ENCODE measurements around the gene RFX2. TPM values are rescaled to one million over a fixed set of nuclear protein-coding genes. Genes with fewer than 3 reads are reported as not detected.

RFX2 gene
- total and polyA plus RNA-seq, 9 of the 15 experiments (the other 6 are each of a cell fraction or from before 2014, with no cell fraction given) = 3.6 to 18.7 (median 8.7) TPM

DNA sequence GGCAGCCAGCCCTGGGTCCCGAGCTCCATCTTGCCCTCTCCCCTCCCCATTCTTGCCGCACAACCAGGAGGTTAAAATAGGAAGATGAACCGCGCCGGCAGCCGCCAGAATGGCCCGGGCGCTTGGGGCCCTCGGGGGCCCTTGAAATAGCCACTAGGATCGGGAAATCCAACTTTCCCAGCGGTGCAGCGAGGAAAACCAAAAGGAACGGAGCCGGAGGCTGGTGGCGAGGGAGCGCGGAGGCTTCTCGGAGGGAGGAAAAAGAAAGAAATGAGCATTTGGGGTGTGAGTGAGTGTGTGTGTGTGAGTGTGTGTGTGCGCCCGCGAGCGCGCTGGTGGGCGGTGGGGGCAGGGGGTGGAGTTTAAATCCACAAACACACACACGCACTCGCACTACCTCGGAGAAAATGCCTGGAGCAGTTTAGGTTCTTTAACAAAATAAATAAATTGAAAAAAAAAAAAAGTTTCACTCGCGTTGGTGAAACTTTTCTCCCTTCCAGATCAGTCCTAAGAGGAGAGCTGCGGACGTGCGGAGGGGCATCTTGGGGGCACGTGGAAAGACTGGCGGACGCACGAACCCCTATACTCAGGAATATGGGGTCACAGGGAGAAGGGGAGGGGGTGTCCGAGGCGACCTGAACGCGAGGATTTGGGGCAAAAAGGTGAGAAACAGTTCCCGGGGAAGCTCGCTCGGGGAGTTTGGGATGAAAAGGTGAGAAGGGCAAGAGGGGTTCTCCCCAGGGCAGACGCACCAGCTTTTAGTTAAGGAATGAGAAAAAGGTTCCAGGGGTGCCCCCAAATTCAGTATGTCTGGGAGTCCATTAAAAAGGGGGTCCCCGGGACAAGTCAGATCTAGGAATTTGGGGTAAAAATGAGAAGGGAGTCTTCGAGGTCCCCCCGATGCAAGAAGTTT is 1.3 kb downstream of the RFX2 start (continued):
- no peak for TF ChIP-seq SAP30 (IDR thresholded peaks at IDR 0.05; ENCODE audit: borderline replicate concordance, insufficient read depth, low read depth, low read length, poor library complexity, severe bottlenecking)
- no peak for TF ChIP-seq ZNF507 (tag; conservative IDR thresholded peaks at IDR 0.05)
- TF ChIP-seq, protein P1, sequence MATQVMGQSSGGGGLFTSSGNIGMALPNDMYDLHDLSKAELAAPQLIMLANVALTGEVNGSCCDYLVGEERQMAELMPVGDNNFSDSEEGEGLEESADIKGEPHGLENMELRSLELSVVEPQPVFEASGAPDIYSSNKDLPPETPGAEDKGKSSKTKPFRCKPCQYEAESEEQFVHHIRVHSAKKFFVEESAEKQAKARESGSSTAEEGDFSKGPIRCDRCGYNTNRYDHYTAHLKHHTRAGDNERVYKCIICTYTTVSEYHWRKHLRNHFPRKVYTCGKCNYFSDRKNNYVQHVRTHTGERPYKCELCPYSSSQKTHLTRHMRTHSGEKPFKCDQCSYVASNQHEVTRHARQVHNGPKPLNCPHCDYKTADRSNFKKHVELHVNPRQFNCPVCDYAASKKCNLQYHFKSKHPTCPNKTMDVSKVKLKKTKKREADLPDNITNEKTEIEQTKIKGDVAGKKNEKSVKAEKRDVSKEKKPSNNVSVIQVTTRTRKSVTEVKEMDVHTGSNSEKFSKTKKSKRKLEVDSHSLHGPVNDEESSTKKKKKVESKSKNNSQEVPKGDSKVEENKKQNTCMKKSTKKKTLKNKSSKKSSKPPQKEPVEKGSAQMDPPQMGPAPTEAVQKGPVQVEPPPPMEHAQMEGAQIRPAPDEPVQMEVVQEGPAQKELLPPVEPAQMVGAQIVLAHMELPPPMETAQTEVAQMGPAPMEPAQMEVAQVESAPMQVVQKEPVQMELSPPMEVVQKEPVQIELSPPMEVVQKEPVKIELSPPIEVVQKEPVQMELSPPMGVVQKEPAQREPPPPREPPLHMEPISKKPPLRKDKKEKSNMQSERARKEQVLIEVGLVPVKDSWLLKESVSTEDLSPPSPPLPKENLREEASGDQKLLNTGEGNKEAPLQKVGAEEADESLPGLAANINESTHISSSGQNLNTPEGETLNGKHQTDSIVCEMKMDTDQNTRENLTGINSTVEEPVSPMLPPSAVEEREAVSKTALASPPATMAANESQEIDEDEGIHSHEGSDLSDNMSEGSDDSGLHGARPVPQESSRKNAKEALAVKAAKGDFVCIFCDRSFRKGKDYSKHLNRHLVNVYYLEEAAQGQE (IDR thresholded peaks at IDR 0.05; ENCODE audit: borderline replicate concordance) = no peak
- TF ChIP-seq, protein P1 (CRISPR knock-in tag; IDR thresholded peaks at IDR 0.05; ENCODE audit: low read depth) = no peak
- TF ChIP-seq FOXP1 (CRISPR knock-in tag; IDR thresholded peaks at IDR 0.05) = 0 out of 2 replicates have a peak, but pooled peaks have one; percentile 30
- 0 out of 4 replicates have a peak, but pooled peaks of 1 of the 2 experiments have one; percentile 26 for TF ChIP-seq KDM4B (IDR thresholded peaks at IDR 0.05; ENCODE audit: borderline replicate concordance in 2 of 2, low read depth in 1 of 2)
